Hippocampal formation (tissue), 2 donors: Measurements from ENCODE around the gene PIGN.

Experiments used
- DNase-seq, 2 donors: peaks; one replicate each; lab custom pipeline; 2025; lab: John Stamatoyannopoulos, UW

The PIGN gene

GRCh38 chr18:62106271-62106670 is 80.6 kb downstream of the PIGN start:
- DNase-seq = no peak

DNA sequence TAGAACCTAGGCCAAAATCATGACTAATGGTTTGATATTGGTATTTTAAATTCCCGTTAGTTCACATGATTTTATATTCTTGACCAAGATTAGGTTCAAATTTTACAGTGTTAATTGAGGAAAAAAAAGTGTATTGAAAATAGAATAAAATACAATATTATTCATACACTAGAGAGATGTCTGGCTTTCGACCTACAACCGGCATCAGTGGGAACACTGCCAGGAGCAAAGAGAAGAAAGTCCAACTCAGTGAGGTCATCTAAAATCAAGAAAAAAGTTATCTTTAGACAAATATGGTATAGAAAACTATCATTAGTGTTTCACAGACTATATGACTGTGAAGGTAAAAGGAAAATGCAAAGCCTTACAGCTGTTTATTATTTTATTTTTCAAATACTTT is 81.5 kb downstream of the PIGN start:
- DNase-seq = no peak

- no peak for DNase-seq
Measured at GRCh38 chr18:62102221-62102620, 84.6 kb downstream of the PIGN start.

DNA sequence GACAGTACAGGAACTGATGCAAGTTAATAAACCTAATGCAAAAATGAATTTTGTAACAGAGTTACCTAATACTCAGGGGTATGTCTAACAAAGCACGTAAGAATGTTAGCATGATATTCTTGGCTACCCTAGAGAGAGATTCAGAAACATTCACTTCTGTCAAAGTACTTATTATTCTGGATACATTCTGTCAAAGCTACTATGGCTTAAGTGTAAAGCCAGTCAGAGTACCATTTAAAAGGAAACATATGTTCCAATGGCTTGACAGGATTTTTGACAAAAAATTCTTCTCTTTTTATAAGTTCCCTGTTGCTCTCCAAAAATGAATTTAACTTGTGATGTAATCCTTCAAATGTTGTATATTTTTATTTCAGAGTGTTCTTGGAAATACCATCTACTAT is 85.5 kb downstream of the PIGN start:
- DNase-seq = no peak

GRCh38 chr18:62098960-62099359 is 87.9 kb downstream of the PIGN start:
- no peak for DNase-seq

- DNase-seq = no peak
Measured at GRCh38 chr18:62097698-62098097, 89.2 kb downstream of the PIGN start.

GRCh38 chr18:62091487-62092120 is 95.3 kb downstream of the PIGN start:
- no peak for DNase-seq

DNA sequence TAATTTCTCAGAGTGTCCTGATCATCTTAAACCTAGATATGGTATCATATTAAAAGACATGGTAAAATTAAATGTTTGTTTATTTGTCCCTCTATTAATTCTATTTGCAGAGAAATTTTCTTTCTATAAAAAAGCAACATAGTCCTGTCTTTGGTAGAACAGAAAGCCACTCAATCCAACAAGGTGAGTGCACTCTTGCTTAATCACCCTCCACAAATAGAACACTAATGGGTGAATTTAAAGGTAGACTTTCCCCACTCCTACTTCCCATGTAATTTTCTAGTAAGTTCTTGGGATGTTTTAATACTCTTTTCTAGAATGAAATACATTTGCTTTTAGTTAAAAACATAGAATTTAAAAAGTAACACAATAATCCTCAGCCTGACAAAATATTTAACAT is 97.7 kb downstream of the PIGN start:
- no peak for DNase-seq

GRCh38 chr18:62088156-62088555 is 98.7 kb downstream of the PIGN start:
- DNase-seq = no peak

- DNase-seq = no peak
Measured at GRCh38 chr18:62085756-62086155, 101.1 kb downstream of the PIGN start.

GRCh38 chr18:62081761-62082294 is 105.0 kb downstream of the PIGN start:
- no peak for DNase-seq

- no peak for DNase-seq
Measured at GRCh38 chr18:62081248-62081647, 105.6 kb downstream of the PIGN start.

GRCh38 chr18:62080172-62080900 is 106.5 kb downstream of the PIGN start:
- no peak for DNase-seq

DNA sequence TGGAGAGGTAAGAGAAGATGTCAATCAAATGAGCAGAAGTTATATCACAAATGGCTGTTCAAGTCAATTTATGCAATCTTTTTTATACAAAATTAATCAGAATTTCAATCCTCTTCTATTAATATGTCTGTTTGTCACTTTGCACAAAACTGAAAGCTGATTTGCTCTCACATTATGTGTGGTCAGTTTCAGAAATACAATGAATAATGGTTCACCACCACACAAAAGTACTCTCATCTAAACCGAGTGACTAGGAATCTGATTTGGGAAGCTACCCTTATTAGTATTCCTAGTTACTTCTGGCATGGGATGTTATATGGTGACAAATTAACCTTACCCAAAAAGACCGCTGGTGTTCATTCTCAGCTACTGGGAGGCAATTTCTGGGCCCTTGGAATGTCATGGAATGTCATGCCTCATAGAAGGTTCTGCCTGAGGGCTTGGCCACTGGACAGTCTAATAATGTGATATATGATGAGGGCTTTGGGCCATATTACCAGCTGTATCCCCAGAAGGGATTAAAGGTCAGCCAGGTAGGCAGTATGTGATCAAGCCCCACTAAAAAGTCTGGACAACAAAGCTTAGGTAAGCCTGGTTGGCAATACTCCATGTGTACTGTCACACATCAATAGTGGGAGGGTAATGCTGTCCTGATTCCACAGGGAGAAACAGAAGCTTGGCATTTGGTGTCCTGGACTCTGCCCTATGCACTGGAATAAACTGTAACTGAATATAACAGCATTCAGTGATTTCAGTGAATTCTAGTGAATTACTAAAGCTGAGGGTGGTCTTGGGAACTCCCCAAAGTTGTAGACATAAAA is 113.2 kb downstream of the PIGN start:
- DNase-seq = no peak

GRCh38 chr18:62072370-62072769 is 114.5 kb downstream of the PIGN start:
- DNase-seq = no peak

DNA sequence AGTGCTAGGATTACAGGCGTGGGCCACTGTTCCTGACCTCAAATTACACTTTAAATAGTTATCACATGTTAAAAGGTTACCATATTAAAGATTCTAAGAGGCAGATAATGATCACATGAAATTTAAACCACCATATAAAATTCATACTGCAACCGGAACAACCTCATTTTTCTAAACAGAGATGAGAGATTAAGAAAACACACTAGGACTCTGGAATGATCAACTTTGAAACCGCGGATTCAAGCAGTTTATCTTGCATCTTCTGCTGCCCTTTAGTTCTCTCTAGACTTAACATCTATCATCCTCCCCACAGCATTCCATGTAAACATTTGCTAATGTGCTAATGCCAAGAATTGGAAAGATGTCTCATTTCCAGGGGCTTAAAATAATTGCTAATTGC is 115.8 kb downstream of the PIGN start:
- no peak for DNase-seq

DNA sequence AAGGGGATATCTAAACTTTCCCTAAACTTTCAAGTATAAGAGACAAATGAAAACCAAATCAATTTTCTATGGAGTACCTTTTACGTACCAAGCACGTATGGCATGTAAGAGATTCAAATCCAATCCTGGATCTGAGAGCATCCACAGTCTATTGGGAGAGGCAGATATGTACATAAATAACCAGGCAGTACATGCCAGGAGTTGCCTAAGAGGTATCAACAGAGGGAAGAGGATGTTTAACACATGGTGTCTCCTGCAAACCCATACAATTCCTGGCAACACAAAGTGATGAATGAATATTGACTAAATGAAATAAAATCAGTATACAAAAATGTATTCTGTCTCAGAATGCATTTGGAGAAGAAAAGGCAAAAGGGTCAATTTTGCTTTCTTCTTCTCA is 116.6 kb downstream of the PIGN start:
- no peak for DNase-seq

GRCh38 chr18:62069556-62069955 is 117.3 kb downstream of the PIGN start:
- no peak for DNase-seq

DNA sequence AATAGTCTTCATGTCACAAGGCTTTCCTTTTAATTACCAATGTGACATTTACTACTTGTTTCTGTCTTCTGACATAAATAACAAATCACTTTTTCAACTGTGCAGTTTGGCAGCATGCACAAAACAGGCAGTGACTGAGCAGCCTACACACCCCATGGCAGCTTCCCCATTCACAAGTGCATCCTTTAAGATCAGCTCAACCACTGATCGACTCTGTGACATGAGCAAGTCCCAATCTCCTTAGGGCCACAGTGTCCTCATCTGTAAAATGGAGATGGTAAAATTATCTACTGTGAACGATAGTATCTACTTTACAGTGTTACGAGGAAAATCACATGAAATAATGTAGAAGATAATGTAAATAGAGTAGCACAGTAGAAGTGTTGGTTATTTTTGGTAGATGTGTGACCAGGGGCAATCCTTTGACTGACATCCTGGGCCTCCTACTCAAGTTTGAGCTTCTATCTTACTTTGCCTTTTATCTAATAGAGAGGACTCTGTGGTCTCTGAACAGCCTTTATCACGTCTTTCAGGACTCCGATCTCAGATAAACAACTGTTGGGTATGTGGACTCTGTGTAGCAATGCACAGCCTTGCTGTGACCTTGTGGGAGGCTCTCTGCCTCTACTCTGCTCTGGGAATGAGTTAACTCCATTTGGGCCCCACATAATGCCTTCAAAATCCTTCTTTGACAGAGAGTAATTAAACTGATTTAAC is 120.6 kb downstream of the PIGN start:
- no peak for DNase-seq

- DNase-seq = no peak
Measured at GRCh38 chr18:62064361-62064760, 122.5 kb downstream of the PIGN start.

DNA sequence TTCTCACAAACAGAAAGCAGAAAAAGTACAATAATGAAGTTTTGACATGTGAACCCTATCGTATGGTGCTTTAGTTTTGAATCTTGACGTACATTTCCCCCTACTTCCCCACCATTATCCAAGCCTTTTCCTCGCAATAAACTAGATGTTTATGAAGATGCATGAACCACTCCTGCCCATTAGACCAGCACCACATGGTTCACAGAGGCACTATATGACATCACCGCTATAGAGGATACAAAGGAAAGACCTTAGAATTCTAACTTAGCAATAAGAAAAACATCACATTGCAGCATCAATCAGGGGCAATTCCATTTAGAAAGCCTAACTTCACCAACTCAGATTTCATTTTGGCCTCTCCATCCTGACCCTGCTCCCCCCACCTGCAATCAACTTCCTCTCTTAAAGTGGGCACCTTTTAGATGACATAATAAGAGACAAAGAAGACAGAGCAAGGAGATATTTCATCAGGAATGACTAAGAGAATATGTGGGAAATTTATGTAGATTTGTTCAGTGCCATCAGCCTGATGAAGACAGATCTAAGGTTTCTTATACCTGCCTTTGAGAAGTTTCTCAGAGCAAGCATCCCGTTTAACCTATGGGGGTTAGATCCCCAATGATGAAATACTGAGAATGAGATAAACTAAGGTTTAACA is 124.9 kb downstream of the PIGN start:
- no peak for DNase-seq

DNA sequence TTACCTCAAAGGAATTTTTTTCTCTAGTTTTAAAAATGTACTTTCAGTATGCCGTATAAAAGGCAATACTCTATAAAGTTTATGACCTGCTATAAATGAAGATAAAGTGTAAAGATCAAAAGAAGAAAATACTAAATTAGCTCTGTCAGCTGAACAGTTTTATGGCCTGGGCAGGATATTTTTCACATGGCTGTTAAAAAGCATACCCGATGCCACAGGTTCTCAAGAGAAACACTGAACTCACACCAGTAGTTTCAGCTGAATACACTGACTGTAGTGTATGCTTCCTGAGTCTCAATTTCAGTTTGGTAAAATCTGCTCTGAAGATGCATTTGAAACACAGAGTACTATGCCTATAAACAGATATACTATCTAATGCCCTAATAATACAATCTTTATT is 126.0 kb downstream of the PIGN start:
- DNase-seq = no peak
